ENCODE results near the gene OR2V2. TPM values are rescaled to one million over a fixed set of nuclear protein-coding genes. Genes with fewer than 3 reads are reported as not detected.

The OR2V2 gene
- total RNA-seq, 4 donors from 2014 or later: not detected

DNA sequence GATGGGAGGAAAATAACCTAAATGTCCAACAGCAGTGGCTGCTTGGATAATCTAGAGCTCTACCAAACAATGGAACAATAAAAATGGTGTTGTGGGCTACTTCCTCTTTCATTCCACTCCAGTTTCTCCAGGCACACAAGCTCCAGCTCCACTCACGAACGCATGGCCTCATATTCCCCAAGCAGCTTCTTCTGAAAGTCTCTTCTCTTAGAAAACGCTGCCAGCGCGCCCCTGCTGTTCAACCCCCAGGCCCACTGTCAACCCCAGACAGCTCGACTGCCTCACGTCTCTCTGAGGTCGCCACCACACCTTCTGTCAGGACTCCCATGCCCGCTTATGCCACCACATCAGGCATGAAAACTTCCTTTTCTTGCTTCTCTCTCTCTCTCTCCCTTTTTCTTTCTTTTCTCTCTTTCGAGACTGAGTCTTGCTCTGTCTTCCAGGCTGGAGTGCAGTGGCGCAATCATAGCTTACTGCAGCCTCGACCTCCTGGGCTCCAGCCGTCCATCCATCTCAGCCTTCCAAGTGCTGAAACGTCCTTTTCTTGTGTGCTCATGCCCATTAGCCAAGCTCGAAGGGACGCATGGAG is 16.2 kb downstream of the OR2V2 start:
- intact Hi-C loops (cut with DNase I; ENCODE audit: low total_unique reads): no loop called here
- H3K4me1 ChIP-seq: peaks cover 0 to 4% of the 10 kb centered on the region in 2 donors
- no peaks in the 10 kb centered on the region for H3K9me3 ChIP-seq
- no peak overlapping the region for H3K4me3 ChIP-seq
- peaks cover 1 to 22% of the 10 kb centered on the region in 2 donors for H3K27me3 ChIP-seq
- no peak for DNase-seq
- H3K36me3 ChIP-seq: no peaks in the 10 kb centered on the region
- TF ChIP-seq POLR2A (IDR thresholded peaks at IDR 0.05): no peak
- no peak for TF ChIP-seq CTCF (IDR thresholded peaks at IDR 0.05)
- H3K27ac ChIP-seq: no peak overlapping the region

DNA sequence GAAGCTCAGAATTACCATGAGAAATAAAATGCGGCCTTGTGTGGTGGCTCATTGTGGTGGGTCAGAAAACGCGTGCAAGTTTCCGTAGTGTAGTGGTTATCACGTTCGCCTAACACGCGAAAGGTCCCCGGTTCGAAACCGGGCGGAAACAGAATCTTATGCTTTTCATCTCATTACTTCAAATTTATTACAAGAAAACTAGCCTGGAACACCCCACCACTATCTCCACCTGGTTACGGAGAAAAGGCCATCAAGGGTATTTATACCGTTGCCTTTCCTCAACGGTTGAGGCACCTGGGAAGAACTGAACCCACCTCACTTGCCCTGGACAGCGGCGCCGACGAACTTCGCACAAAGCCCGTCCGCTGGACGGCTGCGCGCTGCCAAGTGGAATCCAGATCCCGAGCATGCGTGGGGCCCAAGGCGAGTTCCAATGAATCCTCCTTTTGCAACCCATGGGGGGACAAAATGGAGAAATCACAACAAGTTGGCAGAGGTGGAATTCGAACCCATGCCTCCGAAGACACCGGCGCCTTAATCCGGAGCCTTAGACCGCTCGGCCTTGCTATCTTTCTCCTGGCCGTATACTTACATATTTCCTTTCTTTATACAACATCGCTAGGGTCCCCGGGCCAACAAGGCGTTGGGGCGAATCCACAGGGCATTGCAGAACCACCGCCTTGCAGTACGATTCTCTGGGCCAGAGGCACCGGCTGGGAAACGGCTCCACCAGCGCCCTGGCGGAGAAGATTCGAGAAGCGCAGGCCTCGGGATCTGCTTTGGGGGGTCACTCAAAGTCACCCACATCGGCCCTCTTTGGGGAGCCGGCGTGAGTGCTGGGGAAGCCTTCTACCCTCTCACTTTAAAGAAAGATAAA is 16.9 kb downstream of the OR2V2 start:
- Histone ChIP-seq H3K27ac (no peak overlapping the region), H3K4me1 (peaks cover 0 to 4% of the 10 kb centered on the region in 2 donors), H3K9me3 (no peaks in the 10 kb centered on the region), H3K36me3 (no peaks in the 10 kb centered on the region), H3K4me3 (no peak overlapping the region), H3K27me3 (peaks cover 8 to 27% of the 10 kb centered on the region in 2 donors)
- TF ChIP-seq CTCF (IDR thresholded peaks at IDR 0.05) (no peak), POLR2A (IDR thresholded peaks at IDR 0.05) (no peak)
- intact Hi-C loops (cut with DNase I; ENCODE audit: low total_unique reads): no loop called here
- no peak for DNase-seq

- intact Hi-C loops (cut with DNase I; ENCODE audit: low total_unique reads): no loop called here
- TF ChIP-seq POLR2A (IDR thresholded peaks at IDR 0.05): no peak
- TF ChIP-seq CTCF (IDR thresholded peaks at IDR 0.05): no peak
- no peaks in the 10 kb centered on the region for H3K36me3 ChIP-seq
- no peaks in the 10 kb centered on the region for H3K9me3 ChIP-seq
- H3K27me3 ChIP-seq: peaks cover 11 to 55% of the 10 kb centered on the region in 2 donors
- H3K27ac ChIP-seq: no peak overlapping the region
- H3K4me3 ChIP-seq: no peak overlapping the region
- DNase-seq: no peak
- no peaks in the 10 kb centered on the region for H3K4me1 ChIP-seq
Measured at GRCh38 chr5:181166812-181167733, 19.7 kb downstream of the OR2V2 start.

- no peak overlapping the region for H3K27ac ChIP-seq
- H3K4me3 ChIP-seq: no peak overlapping the region
- H3K4me1 ChIP-seq: no peaks in the 10 kb centered on the region
- H3K27me3 ChIP-seq: peaks cover 11 to 62% of the 10 kb centered on the region in 2 donors
- H3K36me3 ChIP-seq: no peaks in the 10 kb centered on the region
- no peak for TF ChIP-seq POLR2A (IDR thresholded peaks at IDR 0.05)
- TF ChIP-seq CTCF (IDR thresholded peaks at IDR 0.05): no peak
- intact Hi-C loops (cut with DNase I; ENCODE audit: low total_unique reads): no loop called here
- H3K9me3 ChIP-seq: no peaks in the 10 kb centered on the region
- no peak for DNase-seq
Measured at GRCh38 chr5:181167814-181168488, 20.6 kb downstream of the OR2V2 start.

Measured in uterus (tissue), 4 donors.